GM12878 (cell line): Measurements from ENCODE around the gene SUGCT. TPM values are rescaled to one million over a fixed set of nuclear protein-coding genes. Genes with fewer than 3 reads are reported as not detected.

Source experiments
- ATAC-seq: fragments of 200-7000 bp; cut with Tn5 transposase; 3 replicates; pipeline ENCODE4 v1.9.1; 2020; ENCODE audit warnings: mild to moderate bottlenecking, moderate library complexity
- BruUV-seq: library from RNA; stranded (reverse); fragments of 400-500 nt; replicated peaks from 2 replicates; lab custom pipeline; 2021; lab: Mats Ljungman, UMichigan
- CTCF ChIA-PET: fragments of 300-600 bp; sonication (Branson Sonifier 250); formaldehyde crosslinking; extraction: SDS; loops from one replicate; lab custom pipeline; 2021; ENCODE audit warnings: inconsistent platforms; lab: Yijun Ruan, JAX
- POLR2A ChIA-PET: fragments of 350-600 bp; formaldehyde crosslinking; extraction: SDS; loops from one replicate; lab custom pipeline; 2021; ENCODE audit warnings: inconsistent platforms; lab: Charles Lee
- RAD21 ChIA-PET: fragments of 300-600 bp; sonication (Branson Sonifier 250); formaldehyde crosslinking; loops from one replicate; lab custom pipeline; 2023; ENCODE audit warnings: antibody characterized with exemption; ENCODE audit not compliant: unreplicated experiment; lab: Charles Lee
- SMC1A ChIA-PET: fragments of 300-600 bp; sonication (Branson Sonifier 250); formaldehyde crosslinking; loops from one replicate; lab custom pipeline; 2023; ENCODE audit not compliant: unreplicated experiment, uncharacterized antibody; lab: Charles Lee
- DNase-seq: peaks from one replicate; pipeline ENCODE4 v3.0.0-alpha.2; 2011; ENCODE audit warnings: low read depth, low spot score
- FAIRE-seq: peaks from 3 replicates; lab custom pipeline; 2011; peaks lifted over from hg19 to GRCh38; lab: Jason Lieb, UNC
- H2AFZ ChIP-seq: 2 replicates; pipeline ENCODE4 v1.6.0; 2011; ENCODE audit warnings: low read depth, low read length, control low read depth; ENCODE audit not compliant: control insufficient read depth
- H3K27ac ChIP-seq: 2 replicates; pipeline ENCODE4 v1.5.1; 2011; ENCODE audit warnings: control low read depth; ENCODE audit not compliant: control insufficient read depth, insufficient read depth
- H3K27me3 ChIP-seq, 2 experiments: replicated peaks in 1 of 2; 2 replicates each; pipeline versions ENCODE4 v1.6.0 to v1.6.1; 2011; ENCODE audit warnings: low read length in 1 of 2; ENCODE audit not compliant: control insufficient read depth in 2 of 2, insufficient read depth in 2 of 2
- H3K36me3 ChIP-seq, 2 experiments: 2 replicates each; pipeline ENCODE4 v1.5.1; 2011; ENCODE audit warnings: low read length in 1 of 2; ENCODE audit not compliant: control insufficient read depth in 2 of 2, insufficient read depth in 2 of 2
- H3K4me1 ChIP-seq: 2 replicates; pipeline ENCODE4 v1.6.1; 2011; ENCODE audit warnings: mild to moderate bottlenecking, low read length, moderate library complexity, mixed read lengths; ENCODE audit not compliant: control insufficient read depth, insufficient read depth
- H3K4me2 ChIP-seq: 2 replicates; pipeline ENCODE4 v1.6.0; 2011; ENCODE audit warnings: control low read depth; ENCODE audit not compliant: control insufficient read depth, insufficient read depth
- H3K4me3 ChIP-seq: fragments of 200-600 bp; sonication (generic); 2 replicates; pipeline ENCODE4 v1.5.1; 2016
- H3K79me2 ChIP-seq: 2 replicates; pipeline ENCODE4 v1.6.0; 2011; ENCODE audit warnings: low read length; ENCODE audit not compliant: control insufficient read depth, insufficient read depth
- H3K9ac ChIP-seq: 2 replicates; pipeline ENCODE4 v1.8.0; 2011; ENCODE audit warnings: low read length, control low read depth, mixed read lengths; ENCODE audit not compliant: control insufficient read depth, insufficient read depth
- H3K9me3 ChIP-seq: replicated peaks from 3 replicates; pipeline ENCODE4 v1.5.1; 2011; ENCODE audit warnings: mild to moderate bottlenecking, low read length; ENCODE audit not compliant: control insufficient read depth, insufficient read depth
- H4K20me1 ChIP-seq: 2 replicates; pipeline ENCODE4 v1.6.0; 2011; ENCODE audit not compliant: control insufficient read depth, insufficient read depth
- BACH1 ChIP-seq: fragments of 450-650 bp; IDR thresholded peaks from 2 replicates; pipeline ENCODE4 v1.6.1; 2017; ENCODE audit warnings: mild to moderate bottlenecking, borderline replicate concordance
- BMI1 ChIP-seq: fragments of 450-650 bp; IDR thresholded peaks from 2 replicates; pipeline ENCODE4 v1.6.1; 2016; ENCODE audit warnings: mild to moderate bottlenecking, moderate library complexity, borderline replicate concordance
- BRCA1 ChIP-seq: IDR thresholded peaks from 2 replicates; pipeline ENCODE4 v1.6.1; 2011; ENCODE audit warnings: low read depth, low read length, improper control_type of control experiment
- CEBPB ChIP-seq, 2 experiments: fragments of 150-350 bp in 1 of 2; IDR thresholded peaks; 2 replicates each; pipeline ENCODE4 v1.6.1; 2012 to 2014; ENCODE audit warnings: low read depth in 2 of 2, low read length in 2 of 2, borderline replicate concordance in 1 of 2, inconsistent platforms in 1 of 2
- CREB1 ChIP-seq: IDR thresholded peaks from 2 replicates; pipeline ENCODE4 v1.6.1; 2012; ENCODE audit warnings: low read depth, mild to moderate bottlenecking, inconsistent platforms
- FOXM1 ChIP-seq: IDR thresholded peaks from 2 replicates; pipeline ENCODE4 v1.6.1; 2012; ENCODE audit warnings: low read depth, mild to moderate bottlenecking, inconsistent platforms, low read length, moderate library complexity
- HDAC2 ChIP-seq: fragments of 200-600 bp; sonication (generic); IDR thresholded peaks from 2 replicates; pipeline ENCODE4 v1.6.1; 2017
- MYC ChIP-seq: IDR thresholded peaks from 2 replicates; pipeline ENCODE4 v1.6.1; 2011; ENCODE audit warnings: mild to moderate bottlenecking, low read length, moderate library complexity, inconsistent platforms; ENCODE audit not compliant: insufficient read depth, insufficient replicate concordance, insufficient read length, severe bottlenecking
- NR2F1 ChIP-seq: fragments of 450-650 bp; conservative IDR thresholded peaks from 2 replicates; pipeline ENCODE4 v1.6.1; 2017; ENCODE audit warnings: mild to moderate bottlenecking
- NRF1 ChIP-seq: conservative IDR thresholded peaks from 2 replicates; pipeline ENCODE4 v1.6.1; 2011; ENCODE audit warnings: mild to moderate bottlenecking, low read depth, low read length, improper control_type of control experiment
- PKNOX1 ChIP-seq: fragments of 450-650 bp; IDR thresholded peaks from 2 replicates; pipeline ENCODE4 v1.6.1; 2016; ENCODE audit warnings: mild to moderate bottlenecking
- PML ChIP-seq: IDR thresholded peaks from 2 replicates; pipeline ENCODE4 v1.6.1; 2012; ENCODE audit warnings: low read length, inconsistent platforms
- SIN3A ChIP-seq: IDR thresholded peaks from 2 replicates; pipeline ENCODE4 v1.6.1; 2012; ENCODE audit warnings: low read depth, low read length, improper control_type of control experiment
- STAT3 ChIP-seq: IDR thresholded peaks from 2 replicates; pipeline ENCODE4 v1.6.1; 2011; ENCODE audit warnings: low read depth, low read length, improper control_type of control experiment
- SUPT20H ChIP-seq: IDR thresholded peaks from 2 replicates; pipeline ENCODE4 v1.6.1; 2011; ENCODE audit warnings: low read depth, mild to moderate bottlenecking, low read length, moderate library complexity, borderline replicate concordance; ENCODE audit not compliant: control insufficient read depth
- TAF1 ChIP-seq: IDR thresholded peaks from 2 replicates; pipeline ENCODE4 v1.6.1; 2011; ENCODE audit warnings: mild to moderate bottlenecking, low read depth, low read length, borderline replicate concordance
- ZNF24 ChIP-seq: fragments of 450-650 bp; IDR thresholded peaks from 2 replicates; pipeline ENCODE4 v1.6.1; 2017; ENCODE audit warnings: antibody characterized with exemption, mild to moderate bottlenecking
- ZNF384 ChIP-seq: IDR thresholded peaks from 2 replicates; pipeline ENCODE4 v1.6.1; 2012; ENCODE audit warnings: low read depth, mild to moderate bottlenecking, low read length, improper control_type of control experiment, borderline replicate concordance
- ZZZ3 ChIP-seq: IDR thresholded peaks from 2 replicates; pipeline ENCODE4 v1.6.1; 2011; ENCODE audit warnings: low read depth; ENCODE audit not compliant: control insufficient read depth, insufficient read length
- WGBS: methylation state at CpG from one replicate; pipeline ENCODE4 v1.1.6; 2016; ENCODE audit warnings: low lambda C conversion rate; ENCODE audit not compliant: insufficient replicate concordance, insufficient coverage; ENCODE audit errors: missing lambda C conversion rate; 5-methylcytosine and 5-hydroxymethylcytosine counted together
- in situ Hi-C: fragments of 300-500 bp; cut with MboI; formaldehyde crosslinking; loops from 9 replicates; pipeline ENCODE4 v1.14.3; 2018; ENCODE audit warnings: mixed read lengths
- intact Hi-C: fragments of 100-400 bp; cut with micrococcal nuclease; formaldehyde crosslinking; loops from one replicate; pipeline ENCODE4 v1.14.2; 2022; ENCODE audit not compliant: unreplicated experiment
- polyA plus RNA-seq, 11 experiments: library from polyadenylated mRNA; depleted of rRNA in 4 of 11; unstranded in 6 of 11; stranded (reverse) in 5 of 11; fragments of >200 nt; fragmentation: Nextera tagmentation in 4 of 11; fragmentation: Illumina TruSeq in 1 of 11; extraction: Ambion mirVana in 4 of 11; extraction: Trizol in 1 of 11; gene quantifications; 1 replicate in 1 of 11; 2 replicates in 10 of 11; pipeline versions ENCODE4 v1.2.1 to v1.2.3, GENCODE V29; 2011 to 2016; ENCODE audit warnings: inconsistent platforms in 2 of 11, missing spikeins in 2 of 11, low read depth in 1 of 11
- total RNA-seq, 4 experiments: library from RNA; depleted of rRNA in 3 of 4; stranded (reverse); fragments of >200 nt in 3 of 4; fragmentation: Illumina TruSeq in 1 of 4; extraction: Trizol in 1 of 4; gene quantifications; 2 replicates each; pipeline versions ENCODE4 v1.2.1 to v1.2.3, GENCODE V29; 2013 to 2021
- TF ChIP-seq, protein P1 (sequence below): fragments of 450-650 bp; IDR thresholded peaks from 2 replicates; pipeline ENCODE4 v1.6.1; 2014; ENCODE audit warnings: mild to moderate bottlenecking
- TF ChIP-seq, protein P2 (sequence below): fragments of 450-650 bp; IDR thresholded peaks from 2 replicates; pipeline ENCODE4 v1.6.1; 2016; ENCODE audit warnings: mild to moderate bottlenecking

The SUGCT gene
- total and polyA plus RNA-seq, 10 of the 15 experiments (the other 5 are each of a cell fraction or from before 2014, with no cell fraction given): 0.08 to 1.2 (median 0.67) TPM; not detected in 1

GRCh38 chr7:40760293-40760964 is 625.6 kb downstream of the SUGCT start (continued):
- no peak for TF ChIP-seq PKNOX1
- TF ChIP-seq CEBPB (IDR thresholded peaks at IDR 0.05; ENCODE audit: borderline replicate concordance in 1 of 2, low read depth in 2 of 2, low read length in 2 of 2): no peak
- TF ChIP-seq, protein P1, sequence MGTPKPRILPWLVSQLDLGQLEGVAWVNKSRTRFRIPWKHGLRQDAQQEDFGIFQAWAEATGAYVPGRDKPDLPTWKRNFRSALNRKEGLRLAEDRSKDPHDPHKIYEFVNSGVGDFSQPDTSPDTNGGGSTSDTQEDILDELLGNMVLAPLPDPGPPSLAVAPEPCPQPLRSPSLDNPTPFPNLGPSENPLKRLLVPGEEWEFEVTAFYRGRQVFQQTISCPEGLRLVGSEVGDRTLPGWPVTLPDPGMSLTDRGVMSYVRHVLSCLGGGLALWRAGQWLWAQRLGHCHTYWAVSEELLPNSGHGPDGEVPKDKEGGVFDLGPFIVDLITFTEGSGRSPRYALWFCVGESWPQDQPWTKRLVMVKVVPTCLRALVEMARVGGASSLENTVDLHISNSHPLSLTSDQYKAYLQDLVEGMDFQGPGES: no peak
- TF ChIP-seq TAF1: no peak
- TF ChIP-seq BMI1: no peak

DNA sequence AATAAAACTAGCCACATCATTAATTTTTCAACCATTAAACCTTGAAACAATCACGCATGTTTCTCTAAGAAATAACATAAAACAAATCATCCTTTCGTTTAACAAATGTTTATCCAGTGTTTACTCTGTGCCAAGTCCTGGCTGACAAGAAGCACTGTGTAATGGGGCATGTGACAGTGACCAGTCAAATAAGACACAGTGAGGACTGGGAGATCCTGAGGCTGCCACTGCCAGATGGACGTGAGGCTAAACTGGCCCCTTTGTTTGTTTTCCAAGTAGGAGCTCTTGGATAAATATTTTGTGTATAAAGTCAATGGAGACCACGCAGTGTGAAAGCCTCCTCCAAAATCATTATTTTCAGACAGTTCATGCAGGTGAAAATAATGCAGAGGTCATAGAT is 626.2 kb downstream of the SUGCT start:
- intact Hi-C loops: no loop called here
- H3K36me3 ChIP-seq: no peaks in the 10 kb centered on the region
- no peak overlapping the region for H3K9ac ChIP-seq
- in situ Hi-C loops: no loop called here
- ATAC-seq: no peak
- ChIA-PET POLR2A (no interaction called here), CTCF (interaction anchor here (0.7 to 1.5 kb wide), 2 partner anchors 9 to 35 kb away, joined by 3 read pairs; no protein-coding TSS in a partner anchor), SMC1A (interaction anchor here (0.7 to 0.9 kb wide), 2 partner anchors 10 to 178 kb away, joined by 4 read pairs; no protein-coding TSS in a partner anchor), RAD21 (no interaction called here)
- H2AFZ ChIP-seq: no peak overlapping the region
- BruUV-seq: no TSS peak
- no peak for DNase-seq
- H3K4me2 ChIP-seq: no peak overlapping the region
- no peaks in the 10 kb centered on the region for H3K27me3 ChIP-seq
- no peak overlapping the region for H3K4me3 ChIP-seq
- no peak overlapping the region for H3K27ac ChIP-seq
- no peak for FAIRE-seq
- no peaks in the 10 kb centered on the region for H4K20me1 ChIP-seq
- H3K9me3 ChIP-seq: no peaks in the 10 kb centered on the region
- H3K79me2 ChIP-seq: no peaks in the 10 kb centered on the region
- no peaks in the 10 kb centered on the region for H3K4me1 ChIP-seq
- 0% methylated on average over 4 of the region's 4 CpGs for WGBS
- TF ChIP-seq BACH1 (no peak), SIN3A (no peak), BRCA1 (no peak), MYC (no peak), FOXM1 (no peak), HDAC2 (no peak), NRF1 (no peak), NR2F1 (no peak), STAT3 (no peak), ZZZ3 (no peak), ZNF24 (no peak), CREB1 (no peak), SUPT20H (no peak), CEBPB (IDR thresholded peaks at IDR 0.05; ENCODE audit: borderline replicate concordance in 1 of 2, low read depth in 2 of 2, low read length in 2 of 2) (no peak), PML (no peak), ZNF384 (no peak)
- TF ChIP-seq, protein P2, sequence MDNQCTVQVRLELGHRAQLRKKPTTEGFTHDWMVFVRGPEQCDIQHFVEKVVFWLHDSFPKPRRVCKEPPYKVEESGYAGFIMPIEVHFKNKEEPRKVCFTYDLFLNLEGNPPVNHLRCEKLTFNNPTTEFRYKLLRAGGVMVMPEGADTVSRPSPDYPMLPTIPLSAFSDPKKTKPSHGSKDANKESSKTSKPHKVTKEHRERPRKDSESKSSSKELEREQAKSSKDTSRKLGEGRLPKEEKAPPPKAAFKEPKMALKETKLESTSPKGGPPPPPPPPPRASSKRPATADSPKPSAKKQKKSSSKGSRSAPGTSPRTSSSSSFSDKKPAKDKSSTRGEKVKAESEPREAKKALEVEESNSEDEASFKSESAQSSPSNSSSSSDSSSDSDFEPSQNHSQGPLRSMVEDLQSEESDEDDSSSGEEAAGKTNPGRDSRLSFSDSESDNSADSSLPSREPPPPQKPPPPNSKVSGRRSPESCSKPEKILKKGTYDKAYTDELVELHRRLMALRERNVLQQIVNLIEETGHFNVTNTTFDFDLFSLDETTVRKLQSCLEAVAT: no peak
